OCI-LY3 (cell line): ENCODE results near the gene TMEM267.

Experiments
- EZH2phosphoT487 ChIP-seq: fragments of 200-600 bp; shearing (Covaris generic); IDR thresholded peaks from 2 replicates; pipeline ENCODE4 v1.6.1; 2018; ENCODE audit warnings: antibody characterized with exemption, mixed run types, low read depth
- TF ChIP-seq, protein P1 (sequence below): fragments of 200-600, 300-600 bp; sonication (generic); IDR thresholded peaks from 2 replicates; pipeline ENCODE4 v1.5.1; 2014; ENCODE audit warnings: antibody characterized with exemption, low read length, low read depth

DNA sequence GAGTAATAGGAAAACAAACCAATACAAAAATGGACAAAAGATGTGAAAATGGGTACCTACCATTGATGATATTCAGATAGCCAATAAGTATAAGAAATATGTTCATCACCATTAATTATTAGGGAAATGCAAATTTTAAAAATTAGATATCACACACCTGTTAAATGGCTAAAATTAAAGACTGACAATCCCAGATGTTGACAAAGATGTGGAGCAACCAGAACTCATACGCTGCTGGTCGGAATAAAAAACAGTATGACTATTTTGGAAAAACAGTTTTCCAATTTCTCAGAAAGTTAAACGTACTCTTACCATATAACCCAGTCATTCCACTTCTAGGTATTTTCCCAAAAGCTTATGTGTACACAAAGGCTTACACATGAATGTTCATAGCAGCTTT is 27.1 kb downstream of the TMEM267 start:
- TF ChIP-seq, protein P1, sequence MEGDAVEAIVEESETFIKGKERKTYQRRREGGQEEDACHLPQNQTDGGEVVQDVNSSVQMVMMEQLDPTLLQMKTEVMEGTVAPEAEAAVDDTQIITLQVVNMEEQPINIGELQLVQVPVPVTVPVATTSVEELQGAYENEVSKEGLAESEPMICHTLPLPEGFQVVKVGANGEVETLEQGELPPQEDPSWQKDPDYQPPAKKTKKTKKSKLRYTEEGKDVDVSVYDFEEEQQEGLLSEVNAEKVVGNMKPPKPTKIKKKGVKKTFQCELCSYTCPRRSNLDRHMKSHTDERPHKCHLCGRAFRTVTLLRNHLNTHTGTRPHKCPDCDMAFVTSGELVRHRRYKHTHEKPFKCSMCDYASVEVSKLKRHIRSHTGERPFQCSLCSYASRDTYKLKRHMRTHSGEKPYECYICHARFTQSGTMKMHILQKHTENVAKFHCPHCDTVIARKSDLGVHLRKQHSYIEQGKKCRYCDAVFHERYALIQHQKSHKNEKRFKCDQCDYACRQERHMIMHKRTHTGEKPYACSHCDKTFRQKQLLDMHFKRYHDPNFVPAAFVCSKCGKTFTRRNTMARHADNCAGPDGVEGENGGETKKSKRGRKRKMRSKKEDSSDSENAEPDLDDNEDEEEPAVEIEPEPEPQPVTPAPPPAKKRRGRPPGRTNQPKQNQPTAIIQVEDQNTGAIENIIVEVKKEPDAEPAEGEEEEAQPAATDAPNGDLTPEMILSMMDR: no peak
- TF ChIP-seq EZH2phosphoT487: no peak
